Endometrium (tissue), 2 donors: ENCODE measurements around the gene DRC3.
"Not testable (repeated sequence)": the region's sequence is repeated elsewhere in the genome, so short reads cannot be mapped to it uniquely, and the experiment has no call there.

Experiments
- FAIRE-seq: peaks from 2 replicates; lab custom pipeline; 2012; peaks lifted over from hg19 to GRCh38; lab: Jason Lieb, UNC
- donor health status: control.
- donor health status: control.

The DRC3 gene

DNA sequence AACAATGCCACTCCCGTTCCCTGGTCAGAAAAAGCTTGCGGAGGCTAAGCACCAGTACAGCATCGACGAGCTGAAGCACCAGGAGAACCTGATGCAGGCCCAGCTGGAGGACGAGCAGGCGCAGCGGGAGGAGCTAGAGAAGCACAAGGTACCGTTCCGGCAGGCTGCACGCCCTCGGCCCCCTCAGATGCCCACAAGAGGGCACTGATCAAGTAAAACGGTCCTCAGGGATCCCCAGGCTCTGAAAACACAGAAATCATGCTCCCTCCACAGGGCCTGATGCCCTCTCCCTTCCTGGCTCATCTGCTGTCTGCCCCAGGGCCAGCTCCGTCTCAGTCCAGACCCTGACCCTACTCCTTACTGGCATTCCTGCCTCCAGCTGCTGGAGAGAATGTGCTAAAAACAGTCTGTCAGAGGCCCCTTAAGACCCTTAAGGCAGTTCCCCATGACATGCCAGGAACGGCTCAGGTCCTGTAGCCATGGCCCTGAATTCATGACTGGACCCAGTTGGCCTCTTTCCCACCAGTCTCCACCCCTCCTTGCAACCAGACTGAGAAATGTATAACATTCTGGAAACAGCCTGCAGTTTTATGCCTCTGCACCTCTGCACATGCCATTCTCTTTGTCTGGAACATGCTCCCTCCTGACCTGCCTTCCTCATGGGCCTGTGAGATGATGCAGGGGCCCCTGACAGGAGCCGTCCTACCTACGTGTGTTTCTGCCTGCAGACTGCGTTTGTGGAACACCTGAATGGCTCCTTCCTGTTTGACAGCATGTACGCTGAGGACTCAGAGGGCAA lies 21.8 kb downstream of the DRC3 start:
- no peak for FAIRE-seq

DNA sequence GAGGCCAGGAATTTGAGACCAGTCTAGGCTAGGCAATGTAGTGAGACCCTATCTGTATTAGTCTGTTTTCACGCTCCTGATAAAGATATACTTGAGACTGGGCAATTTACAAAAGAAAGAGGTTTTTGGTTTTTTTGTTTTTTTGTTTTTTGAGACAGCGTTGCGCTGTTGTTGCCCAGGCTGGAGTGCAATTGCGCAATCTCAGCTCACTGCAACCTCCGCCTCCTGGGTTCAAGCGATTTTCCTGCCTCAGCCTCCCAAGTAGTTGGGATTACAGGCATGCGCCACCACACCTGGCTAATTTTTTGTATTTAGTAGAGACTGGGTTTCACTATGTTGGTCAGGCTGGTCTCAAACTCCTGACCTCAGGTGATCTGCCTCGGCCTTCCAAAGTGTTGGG lies 23.2 kb downstream of the DRC3 start:
- FAIRE-seq, result not testable (repeated sequence)

DNA sequence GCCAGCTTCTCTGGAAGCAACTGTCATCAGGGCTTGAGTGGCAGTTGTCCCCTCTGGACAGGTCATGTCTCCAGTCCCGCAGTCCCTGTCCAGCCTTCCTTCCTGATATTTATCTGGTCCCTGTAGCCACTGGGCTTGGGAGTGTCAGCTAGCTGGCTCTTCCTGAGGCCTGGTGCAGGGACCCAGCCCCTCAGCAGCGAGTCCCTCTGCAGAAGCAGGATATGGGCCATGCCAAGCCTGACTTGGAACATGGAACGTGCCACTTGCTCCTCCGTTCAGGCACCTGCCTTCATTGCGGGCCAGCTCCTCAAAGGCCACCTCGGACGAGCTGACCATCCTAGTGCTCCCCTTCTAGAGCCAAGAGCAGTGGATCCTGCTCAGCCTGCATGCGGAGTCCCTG lies 26.3 kb downstream of the DRC3 start:
- no peak for FAIRE-seq

DNA sequence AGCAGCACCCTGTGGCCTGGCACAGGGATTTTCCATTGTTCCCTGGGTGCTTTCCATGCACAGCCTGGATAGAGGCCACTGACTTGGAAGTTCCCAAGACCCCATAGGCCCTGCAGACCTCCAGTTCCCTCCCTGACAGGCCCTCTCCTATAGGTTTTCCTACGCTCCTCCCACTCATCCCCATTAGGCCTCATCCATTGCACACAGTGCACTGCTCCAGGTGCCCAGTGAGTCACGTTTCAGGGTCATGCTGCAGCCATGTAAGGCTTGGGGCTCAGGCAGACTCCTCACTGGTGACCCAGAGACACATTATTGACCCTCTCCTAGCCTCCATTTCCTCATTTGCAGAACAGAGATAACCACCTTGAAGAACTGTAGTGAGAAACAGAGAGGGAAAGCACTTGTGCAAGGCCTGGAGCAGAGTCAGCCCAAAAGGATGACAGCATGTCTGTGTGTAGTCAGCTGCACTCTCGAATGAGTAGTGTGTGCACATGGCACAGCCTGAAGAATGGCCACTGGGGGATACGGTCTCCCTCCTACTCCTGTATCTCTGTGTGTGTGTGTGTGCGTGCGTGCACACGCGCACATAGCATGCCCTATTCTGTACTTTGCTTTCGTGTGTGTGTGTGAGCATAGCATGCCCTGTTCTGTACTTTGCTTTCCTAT lies 26.8 kb downstream of the DRC3 start:
- no peak for FAIRE-seq

DNA sequence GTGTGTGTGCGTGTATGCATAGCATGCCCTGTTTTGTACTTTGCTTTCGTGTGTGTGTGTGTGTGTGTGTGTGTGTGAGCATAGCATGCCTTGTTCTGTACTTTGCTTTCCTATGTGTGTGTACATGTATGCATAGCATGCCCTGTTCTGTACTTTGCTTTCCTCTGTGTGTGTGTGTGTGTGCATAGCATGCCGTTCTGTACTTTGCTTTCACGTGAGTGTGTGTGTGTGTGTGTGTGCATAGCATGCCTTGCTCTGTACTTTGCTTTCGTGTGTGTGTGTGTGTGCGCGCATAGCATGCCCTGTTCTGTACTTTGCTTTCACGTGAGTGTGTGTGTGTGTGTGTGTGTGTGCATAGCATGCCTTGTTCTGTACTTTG lies 27.4 kb downstream of the DRC3 start:
- FAIRE-seq, result no peak

DNA sequence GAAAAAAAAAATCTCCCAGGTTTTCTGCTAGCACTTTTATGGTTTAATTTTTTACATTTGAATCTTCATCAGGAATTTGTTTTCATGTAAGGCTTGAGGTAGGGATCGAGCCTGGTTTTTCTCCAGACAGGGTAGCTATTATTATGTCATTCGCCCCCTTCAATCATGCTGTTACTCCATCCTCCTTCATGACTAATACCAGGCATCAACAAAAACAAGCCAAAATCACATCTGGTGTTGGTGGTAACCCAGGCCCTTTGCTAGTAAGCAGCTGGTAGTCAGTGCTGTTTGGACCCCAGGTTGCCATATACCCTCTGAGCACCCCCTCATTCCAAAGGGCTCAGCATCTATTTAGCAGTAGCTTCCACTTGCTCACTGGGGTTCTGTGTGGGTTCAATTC lies 29.5 kb downstream of the DRC3 start:
- FAIRE-seq, result no peak

DNA sequence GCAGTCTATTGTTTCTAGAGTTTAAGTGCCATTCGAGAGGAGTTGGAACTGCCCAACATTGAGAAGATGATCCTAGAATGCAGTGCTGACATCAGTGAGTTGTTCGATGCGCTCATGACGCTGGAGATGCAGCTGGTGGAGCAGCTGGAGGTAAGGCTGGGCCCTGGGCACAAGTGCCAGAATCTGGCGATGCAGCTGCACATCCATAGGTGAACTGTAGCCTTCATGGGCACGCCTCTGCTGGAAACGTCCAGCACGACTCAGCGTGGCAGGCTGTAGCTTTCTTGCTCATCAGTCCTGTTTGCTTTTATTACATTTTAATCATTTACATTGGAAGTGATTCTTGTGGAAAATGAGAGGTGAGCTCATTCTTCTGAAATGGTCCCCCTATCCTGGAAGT lies 31.7 kb downstream of the DRC3 start:
- no peak for FAIRE-seq

DNA sequence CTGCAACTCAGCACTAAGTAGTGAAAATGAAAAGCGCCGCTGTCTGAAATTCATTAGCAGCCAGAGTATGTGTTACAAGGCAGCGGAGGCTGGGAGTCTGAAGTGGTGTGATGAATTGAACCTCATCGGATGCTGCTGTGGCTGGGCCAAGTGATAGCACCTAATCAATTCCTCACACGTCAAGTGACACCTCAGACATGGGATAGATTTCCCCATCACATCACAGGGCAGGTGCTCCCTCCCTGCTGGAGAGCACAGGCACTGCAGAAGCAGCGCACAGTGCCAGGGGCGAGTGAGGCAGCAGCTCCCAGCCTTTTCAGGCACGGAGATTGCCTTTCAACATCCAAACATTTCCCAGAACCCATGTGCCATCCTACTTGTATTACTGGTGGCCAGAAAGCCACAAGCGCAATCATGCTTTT lies 32.2 kb downstream of the DRC3 start:
- no peak for FAIRE-seq

DNA sequence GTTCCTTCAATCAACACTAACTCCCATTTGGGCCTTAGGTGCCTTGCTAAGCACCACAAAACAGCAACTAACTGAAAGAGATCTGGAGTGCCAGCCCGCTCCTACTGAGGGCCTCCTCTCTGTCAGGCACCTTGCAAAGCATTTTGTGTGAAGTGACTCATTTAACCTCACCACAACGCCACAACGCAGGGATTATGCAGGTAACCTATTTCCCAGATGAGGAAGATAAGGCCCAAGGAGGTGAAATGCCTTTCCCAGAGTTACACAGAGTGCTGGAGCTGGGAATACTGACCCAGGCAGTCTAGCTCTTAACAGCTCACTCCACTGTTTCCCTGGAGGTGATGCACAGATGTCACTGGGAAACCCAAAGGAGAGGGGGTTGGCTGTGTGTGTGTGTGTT lies 32.8 kb downstream of the DRC3 start:
- FAIRE-seq, result no peak

DNA sequence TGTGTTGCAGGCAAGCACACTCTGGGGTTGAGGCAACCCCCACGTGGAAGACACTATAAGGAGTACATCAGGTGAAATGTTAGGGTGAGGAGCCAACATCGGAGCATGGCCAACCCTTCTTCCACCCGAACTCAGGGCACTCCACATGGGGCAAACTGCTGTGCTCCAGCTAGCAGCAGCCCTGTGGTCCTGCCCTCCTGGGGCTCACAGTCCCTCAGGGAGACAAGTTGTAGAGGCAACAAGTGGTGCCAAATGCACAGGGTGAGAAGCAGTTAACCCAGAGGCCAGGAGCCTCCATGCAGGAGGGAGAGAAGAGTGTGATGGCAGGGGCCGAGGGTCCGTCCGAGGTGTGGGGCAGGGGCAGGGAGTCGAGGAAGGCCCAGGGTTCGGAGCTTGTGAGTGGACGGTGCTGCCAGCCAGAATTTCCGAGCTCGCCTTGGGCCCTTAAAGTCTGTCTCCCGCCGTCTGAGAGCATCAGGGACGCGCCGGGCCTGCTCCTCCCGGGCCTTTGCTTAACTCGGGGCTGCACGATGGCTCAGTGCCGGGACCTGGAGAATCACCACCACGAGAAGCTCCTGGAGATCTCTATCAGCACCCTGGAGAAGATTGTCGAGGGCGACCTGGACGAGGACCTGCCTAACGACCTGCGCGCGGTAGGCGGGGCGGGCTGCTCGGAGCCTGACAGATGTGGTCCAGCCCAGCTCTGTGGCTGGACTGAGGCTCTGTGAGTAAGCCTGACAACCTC lies 34.0 kb downstream of the DRC3 start:
- no peak for FAIRE-seq

DNA sequence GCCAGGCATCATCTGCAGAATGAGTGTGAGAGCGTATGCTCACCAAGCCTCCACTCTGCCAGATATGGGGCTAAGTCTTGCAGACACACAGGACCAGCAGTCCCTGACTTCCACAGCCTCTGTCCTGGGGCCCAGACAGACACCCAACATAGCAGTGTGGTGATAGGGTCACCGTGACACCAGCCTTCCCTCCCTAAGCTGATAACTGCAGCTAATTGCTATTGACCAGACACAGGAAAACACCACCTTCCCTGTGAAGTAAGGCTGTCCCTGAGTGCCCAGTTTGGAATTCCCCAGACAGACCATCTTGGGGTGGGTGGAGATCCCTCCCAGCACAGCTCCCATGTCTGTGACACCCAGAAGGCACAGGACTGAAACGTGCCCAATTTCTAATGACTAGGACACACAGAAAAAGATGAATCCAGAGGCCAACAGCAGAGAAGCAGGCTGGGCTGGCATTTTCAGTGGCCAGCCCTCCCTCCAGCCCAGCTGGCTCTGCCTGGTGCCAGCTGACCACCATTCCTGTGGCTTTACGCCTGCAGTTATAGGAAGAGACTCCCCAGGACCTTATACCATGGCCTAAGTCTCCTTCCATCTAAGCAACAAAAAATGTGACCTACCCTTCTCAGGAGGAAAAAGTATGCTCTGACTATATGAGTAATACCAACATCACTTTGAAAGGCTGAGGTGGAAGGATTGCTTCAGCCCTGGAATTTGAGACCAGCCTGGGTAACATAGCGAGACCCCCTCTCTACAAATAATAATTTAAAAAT lies 36.0 kb downstream of the DRC3 start:
- no peak for FAIRE-seq

DNA sequence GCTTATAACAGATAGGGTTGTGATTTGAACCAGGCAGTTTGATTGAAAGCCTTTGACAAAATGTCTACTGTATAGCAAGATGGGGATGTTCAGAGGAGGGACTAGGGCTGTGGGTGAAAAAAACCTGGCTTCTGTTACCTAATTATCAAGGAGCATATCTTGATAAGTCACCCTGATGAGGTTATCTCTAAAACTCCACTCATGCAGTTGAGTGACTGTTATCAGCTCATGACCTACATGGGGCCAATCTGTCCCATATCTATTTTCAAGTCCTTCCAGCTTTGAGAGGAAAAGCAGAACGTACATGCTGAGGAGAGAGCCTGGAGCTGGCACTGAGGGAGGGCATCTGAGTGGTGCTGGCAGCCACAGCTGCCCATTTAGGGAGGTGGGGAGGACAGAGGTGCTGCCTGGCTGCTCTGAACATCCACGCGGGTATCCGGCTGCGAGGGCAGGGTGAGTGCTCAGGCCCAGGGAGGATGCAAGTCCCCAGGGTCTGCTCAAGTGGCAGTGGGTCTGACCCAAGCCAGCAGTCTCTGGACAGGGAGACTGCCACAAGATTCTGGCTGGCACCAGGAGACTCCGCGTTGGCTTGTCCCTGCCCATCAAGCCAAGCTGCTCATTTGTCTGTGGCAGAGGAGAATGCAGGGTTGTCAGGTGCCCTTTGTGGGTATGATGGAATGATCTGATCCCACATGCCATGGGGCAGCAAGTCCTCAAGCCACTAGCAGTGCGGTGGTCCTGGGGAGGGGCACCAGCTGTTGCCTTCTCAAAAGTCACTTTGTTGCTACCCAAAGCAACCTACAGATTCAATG lies 37.2 kb downstream of the DRC3 start:
- FAIRE-seq, result no peak

DNA sequence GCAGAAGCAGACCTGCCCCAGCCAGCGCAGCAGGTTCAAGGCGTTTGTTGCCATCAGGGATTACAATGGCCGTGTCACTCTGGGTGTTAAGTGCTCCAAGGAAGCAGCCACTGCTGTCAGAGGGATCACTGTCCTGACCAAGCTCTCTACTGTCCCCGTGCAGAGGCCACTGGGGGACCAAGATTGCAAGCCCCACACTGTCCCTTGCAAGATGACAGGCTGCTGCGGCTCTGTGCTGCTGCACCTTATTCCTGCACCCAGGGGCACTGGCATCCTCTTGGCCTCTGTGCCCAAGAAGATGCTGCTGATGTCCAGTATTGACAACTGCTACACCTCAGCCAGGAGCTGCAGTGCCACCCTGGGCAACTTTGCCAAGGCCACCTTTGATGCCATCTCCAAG lies 38.6 kb downstream of the DRC3 start:
- no peak for FAIRE-seq

DNA sequence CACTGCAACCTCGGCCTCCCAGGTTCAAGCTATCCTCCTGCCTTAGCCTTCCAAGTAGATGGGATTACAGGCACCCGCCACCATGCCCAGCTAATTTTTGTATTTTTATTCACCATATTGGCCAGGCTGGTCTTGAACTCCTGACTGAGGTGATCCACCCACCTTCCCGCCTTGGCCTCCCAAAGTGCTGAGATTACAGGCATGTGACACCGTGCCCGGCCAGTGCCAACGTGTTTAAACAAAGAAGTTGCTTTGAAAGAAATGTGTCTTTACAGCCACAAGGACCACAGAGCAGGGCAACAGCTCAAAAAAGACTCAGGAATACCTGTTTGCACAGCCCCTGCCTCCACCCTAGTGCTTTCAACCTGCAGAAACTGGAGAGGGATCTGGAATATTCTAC lies 41.3 kb downstream of the DRC3 start:
- no peak for FAIRE-seq

DNA sequence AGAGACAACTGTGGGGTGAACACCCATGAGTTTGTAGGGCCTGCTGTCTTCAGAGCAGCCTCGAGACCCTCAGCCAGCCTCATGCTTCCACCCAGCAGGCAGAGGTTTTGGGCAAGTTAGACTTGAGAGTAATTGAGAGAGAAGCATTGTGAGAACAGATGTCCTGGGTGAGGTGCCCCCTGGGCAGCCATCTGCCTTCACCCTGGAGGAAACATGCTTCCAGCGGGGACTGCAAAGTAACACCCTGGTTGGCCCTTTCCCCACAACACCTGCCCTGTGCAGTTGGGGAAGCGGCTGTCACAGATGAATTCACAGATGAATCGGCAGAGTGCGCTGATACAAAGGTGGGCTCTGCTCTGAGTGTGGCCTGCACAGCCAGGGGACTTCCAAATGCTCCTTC lies 42.9 kb downstream of the DRC3 start:
- FAIRE-seq, result no peak

DNA sequence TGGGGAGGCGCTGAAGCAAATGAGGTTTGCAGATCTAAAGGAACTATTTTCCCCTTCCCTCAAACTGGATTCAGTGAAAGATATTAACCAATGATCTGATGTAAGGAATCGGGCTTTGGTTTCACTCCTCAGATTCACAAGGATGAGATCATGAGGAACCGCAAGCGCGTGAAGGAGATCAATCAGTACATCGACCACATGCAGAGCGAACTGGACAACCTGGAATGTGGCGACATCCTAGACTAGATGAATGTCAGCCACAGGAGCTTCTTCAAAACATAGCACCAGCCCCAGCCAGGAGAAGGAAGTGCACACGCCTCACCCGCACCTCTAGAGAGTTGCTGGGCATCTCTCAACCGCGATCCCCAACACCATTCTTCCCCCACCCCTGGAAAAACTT lies 43.8 kb downstream of the DRC3 start:
- no peak for FAIRE-seq

DNA sequence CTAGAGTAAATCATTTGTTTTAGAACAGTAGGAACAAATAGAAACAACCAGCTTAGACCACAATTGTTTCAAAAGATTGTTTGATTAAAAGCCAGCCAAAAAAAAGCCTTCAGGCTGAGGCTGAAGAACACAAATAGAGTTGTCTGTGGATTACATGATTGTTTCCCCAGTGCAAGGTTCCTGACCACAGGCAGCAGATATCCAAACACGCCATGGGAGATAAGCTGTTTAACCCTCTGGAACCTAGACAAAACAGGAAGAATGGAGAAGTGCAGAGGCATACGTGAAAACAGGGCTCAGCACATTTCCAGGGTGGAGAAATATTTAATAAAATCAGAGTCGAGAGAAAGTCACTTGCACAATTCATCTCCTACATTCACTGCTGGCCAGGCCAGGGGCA lies 45.3 kb downstream of the DRC3 start:
- FAIRE-seq, result no peak

DNA sequence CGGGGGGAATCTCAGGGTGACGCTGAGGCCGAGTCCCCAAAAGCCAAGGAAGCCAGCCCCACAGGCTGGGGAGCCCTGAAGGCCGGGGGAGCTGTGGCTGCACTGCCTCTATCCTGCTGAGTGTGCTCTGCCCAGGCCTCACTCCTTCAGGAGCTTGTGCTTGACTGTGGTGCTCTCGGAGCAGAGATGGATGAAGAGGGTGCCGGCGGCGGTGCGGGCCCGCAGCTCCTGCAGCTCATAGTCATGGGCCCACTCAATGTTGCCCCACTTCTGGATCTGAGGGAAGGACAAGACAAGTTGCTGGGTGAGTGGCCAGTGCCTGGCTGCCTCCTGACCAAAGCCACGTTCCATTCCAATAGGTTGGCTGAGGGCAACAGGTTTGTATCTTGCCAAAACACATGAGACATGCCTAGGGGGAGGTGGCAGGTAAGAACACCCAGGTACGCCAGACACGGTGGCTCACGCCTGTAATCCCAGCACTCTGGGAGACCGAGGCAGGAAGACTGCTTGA lies 45.8 kb downstream of the DRC3 start:
- FAIRE-seq, result no peak

DNA sequence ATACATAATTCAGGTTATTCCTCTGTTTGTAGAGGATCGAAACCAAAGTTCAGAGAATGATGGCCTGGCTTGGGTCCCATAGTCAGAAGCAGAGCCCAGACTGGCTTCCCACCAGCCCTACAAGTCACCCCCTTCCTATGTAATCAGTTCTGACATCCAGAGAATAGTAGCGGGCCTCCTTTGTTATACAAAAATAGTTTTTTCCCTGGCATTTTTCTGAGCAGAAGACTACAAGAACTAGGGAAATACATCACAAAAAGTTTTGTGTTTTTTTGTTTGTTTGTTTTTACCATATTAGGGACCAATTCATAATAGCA lies 47.1 kb downstream of the DRC3 start:
- no peak for FAIRE-seq

DNA sequence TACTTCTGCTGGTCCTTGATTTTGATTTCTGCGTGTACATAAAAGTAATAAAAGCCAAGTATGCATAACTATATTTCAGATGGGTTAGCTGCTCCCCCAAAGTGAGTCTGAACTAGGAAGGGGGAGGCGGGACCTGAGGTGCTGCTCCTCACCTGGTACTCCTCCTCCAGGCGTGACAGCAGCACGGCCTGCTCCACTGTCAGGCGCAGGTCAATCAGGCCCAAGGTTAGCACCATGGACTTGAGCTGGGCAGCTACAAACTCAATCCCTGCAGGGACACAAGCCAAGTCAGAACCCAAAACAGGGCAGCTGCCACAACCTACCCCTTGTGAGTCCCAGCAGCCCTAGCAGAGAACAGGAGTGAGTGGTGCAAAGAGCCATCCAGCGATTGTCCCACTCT lies 48.3 kb downstream of the DRC3 start:
- no peak for FAIRE-seq

DNA sequence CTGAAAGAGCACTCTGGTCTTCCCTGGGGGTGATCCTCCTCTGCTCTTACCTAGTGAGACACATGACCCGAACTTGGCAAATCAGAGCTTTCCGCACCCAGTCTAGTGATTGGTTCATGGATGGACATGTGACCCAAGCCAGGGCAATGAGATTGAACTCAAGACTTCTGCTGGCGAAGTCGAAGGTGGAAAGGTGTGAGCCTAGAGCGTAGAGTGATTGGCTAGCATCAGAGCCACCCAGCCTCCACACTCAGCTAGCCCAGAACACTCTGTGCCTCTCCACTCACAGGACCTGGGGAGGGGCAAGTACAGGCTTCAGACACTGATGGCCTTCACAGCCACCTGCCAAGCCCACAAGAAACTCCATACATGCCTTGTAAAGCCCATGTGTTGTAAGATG lies 48.7 kb downstream of the DRC3 start:
- no peak for FAIRE-seq
